Measurements from ENCODE around the gene SPPL2B.

DNA sequence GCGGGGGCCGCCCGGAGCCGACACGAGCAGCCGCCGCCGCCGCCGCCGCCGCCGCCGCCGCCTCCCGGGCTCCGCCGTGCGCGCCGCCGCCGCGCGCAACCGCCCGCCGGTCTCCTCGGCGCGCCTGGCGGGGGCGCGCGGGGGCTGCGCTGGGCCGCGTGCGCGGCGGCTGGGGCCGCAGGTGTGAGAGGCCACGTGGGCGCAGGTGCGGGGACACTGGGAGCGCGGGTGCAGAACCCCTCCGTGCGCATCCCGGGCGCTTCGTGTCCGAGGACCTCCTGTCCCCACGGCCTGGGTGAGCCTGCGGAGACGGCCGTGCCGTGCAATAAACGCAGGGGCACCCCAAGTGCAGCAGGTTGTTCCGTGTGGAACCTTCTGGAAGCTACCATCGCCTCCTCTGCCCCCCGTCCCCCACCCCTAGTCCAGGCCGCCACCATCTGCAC lies 20.3 kb upstream of the SPPL2B start, which contains the start of gene LINGO3:
- TF ChIP-seq, protein P1, sequence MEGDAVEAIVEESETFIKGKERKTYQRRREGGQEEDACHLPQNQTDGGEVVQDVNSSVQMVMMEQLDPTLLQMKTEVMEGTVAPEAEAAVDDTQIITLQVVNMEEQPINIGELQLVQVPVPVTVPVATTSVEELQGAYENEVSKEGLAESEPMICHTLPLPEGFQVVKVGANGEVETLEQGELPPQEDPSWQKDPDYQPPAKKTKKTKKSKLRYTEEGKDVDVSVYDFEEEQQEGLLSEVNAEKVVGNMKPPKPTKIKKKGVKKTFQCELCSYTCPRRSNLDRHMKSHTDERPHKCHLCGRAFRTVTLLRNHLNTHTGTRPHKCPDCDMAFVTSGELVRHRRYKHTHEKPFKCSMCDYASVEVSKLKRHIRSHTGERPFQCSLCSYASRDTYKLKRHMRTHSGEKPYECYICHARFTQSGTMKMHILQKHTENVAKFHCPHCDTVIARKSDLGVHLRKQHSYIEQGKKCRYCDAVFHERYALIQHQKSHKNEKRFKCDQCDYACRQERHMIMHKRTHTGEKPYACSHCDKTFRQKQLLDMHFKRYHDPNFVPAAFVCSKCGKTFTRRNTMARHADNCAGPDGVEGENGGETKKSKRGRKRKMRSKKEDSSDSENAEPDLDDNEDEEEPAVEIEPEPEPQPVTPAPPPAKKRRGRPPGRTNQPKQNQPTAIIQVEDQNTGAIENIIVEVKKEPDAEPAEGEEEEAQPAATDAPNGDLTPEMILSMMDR (IDR thresholded peaks at IDR 0.05) = no peak
- TF ChIP-seq EZH2 (IDR thresholded peaks at IDR 0.05) (no peak), EZH2phosphoT487 (IDR thresholded peaks at IDR 0.05) (no peak)
